ENCODE data around the gene HYAL3. TPM values are rescaled to one million over a fixed set of nuclear protein-coding genes. Genes with fewer than 3 reads are reported as not detected.

The HYAL3 gene
- total and polyA plus RNA-seq, 10 of the 15 experiments (the other 5 are each of a cell fraction or from before 2014, with no cell fraction given), result 0.37 to 4.2 (median 2.8) TPM

DNA sequence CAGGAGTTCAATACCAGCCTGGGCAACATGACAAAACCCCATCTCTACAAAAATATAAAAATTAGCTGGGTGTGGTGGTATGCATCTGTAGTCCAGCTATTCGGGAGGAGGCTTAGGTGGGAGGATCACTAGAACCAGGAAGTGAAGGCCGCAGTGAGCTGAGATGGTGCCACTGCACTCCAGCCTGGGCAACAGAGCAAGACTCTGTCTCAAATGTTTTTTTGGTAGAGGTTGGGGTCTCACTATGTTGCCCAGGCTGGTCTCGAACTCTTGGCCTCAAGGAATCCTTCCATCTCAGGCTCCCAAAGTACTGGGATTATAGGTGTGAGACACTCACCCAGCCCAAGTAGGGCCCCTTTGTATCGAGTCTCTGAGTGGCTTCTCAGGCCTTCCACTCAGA lies 5.1 kb downstream of the HYAL3 start (continued):
- TF ChIP-seq SUZ12 (IDR thresholded peaks at IDR 0.05; ENCODE audit: unreplicated experiment), result no peak
- TF ChIP-seq, protein P1, sequence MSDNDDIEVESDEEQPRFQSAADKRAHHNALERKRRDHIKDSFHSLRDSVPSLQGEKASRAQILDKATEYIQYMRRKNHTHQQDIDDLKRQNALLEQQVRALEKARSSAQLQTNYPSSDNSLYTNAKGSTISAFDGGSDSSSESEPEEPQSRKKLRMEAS (IDR thresholded peaks at IDR 0.05; ENCODE audit: low read depth, low read length), result no peak
- TF ChIP-seq, protein P2, sequence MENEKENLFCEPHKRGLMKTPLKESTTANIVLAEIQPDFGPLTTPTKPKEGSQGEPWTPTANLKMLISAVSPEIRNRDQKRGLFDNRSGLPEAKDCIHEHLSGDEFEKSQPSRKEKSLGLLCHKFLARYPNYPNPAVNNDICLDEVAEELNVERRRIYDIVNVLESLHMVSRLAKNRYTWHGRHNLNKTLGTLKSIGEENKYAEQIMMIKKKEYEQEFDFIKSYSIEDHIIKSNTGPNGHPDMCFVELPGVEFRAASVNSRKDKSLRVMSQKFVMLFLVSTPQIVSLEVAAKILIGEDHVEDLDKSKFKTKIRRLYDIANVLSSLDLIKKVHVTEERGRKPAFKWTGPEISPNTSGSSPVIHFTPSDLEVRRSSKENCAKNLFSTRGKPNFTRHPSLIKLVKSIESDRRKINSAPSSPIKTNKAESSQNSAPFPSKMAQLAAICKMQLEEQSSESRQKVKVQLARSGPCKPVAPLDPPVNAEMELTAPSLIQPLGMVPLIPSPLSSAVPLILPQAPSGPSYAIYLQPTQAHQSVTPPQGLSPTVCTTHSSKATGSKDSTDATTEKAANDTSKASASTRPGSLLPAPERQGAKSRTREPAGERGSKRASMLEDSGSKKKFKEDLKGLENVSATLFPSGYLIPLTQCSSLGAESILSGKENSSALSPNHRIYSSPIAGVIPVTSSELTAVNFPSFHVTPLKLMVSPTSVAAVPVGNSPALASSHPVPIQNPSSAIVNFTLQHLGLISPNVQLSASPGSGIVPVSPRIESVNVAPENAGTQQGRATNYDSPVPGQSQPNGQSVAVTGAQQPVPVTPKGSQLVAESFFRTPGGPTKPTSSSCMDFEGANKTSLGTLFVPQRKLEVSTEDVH (IDR thresholded peaks at IDR 0.05; ENCODE audit: low read depth, partially characterized antibody), result no peak

DNA sequence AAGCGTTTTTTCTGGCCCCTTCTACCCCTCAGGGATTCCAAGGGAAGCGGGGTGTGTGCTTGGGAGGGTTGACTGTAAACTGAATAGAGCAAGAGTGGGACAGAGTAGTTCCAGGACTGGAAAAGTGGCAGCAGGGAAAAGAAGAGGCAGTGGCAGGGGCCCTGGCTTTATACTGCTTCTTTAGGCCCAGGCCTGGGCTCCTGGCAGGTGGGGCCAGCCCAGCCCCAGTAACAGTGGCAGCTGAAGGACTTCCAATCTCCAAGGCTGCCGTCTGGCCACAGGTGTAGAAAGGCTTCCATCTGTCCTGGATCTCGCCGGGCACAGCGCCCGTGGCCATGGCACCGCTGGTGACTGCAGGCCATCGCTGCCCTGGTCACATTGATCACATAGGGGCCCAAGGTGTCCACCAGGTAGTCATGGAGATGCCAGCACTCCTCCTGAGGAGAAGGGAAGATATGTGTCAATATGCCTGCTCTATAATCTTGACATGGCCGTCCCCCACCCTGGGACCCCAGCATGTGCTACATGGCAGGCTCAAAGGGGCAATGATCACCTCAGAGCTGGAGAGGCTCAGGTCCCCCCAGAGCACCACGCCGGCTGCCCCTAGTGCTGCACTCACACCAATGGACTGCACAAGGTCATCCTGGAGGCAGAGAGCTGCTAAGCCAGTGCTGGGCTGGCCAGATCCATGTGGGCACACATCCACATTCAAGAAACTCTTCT lies 6.0 kb downstream of the HYAL3 start:
- TF ChIP-seq RUNX3 (IDR thresholded peaks at IDR 0.05; ENCODE audit: low read length), result no peak
- TF ChIP-seq, protein P3, sequence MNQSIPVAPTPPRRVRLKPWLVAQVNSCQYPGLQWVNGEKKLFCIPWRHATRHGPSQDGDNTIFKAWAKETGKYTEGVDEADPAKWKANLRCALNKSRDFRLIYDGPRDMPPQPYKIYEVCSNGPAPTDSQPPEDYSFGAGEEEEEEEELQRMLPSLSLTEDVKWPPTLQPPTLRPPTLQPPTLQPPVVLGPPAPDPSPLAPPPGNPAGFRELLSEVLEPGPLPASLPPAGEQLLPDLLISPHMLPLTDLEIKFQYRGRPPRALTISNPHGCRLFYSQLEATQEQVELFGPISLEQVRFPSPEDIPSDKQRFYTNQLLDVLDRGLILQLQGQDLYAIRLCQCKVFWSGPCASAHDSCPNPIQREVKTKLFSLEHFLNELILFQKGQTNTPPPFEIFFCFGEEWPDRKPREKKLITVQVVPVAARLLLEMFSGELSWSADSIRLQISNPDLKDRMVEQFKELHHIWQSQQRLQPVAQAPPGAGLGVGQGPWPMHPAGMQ (IDR thresholded peaks at IDR 0.05; ENCODE audit: borderline replicate concordance), result no peak
- TF ChIP-seq ETV6 (conservative IDR thresholded peaks at IDR 0.05 in 1 of 2, IDR thresholded peaks at IDR 0.05 in 1 of 2; ENCODE audit: borderline replicate concordance in 1 of 2, low read depth in 1 of 2), result no peak
- TF ChIP-seq, protein P4, sequence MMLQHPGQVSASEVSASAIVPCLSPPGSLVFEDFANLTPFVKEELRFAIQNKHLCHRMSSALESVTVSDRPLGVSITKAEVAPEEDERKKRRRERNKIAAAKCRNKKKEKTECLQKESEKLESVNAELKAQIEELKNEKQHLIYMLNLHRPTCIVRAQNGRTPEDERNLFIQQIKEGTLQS (IDR thresholded peaks at IDR 0.05; ENCODE audit: borderline replicate concordance, extremely low read depth, low read depth, low read length), result no peak
- TF ChIP-seq GABPA (IDR thresholded peaks at IDR 0.05; ENCODE audit: low read depth), result no peak
- TF ChIP-seq JUNB (IDR thresholded peaks at IDR 0.05), result no peak
- TF ChIP-seq KLF5 (IDR thresholded peaks at IDR 0.05; ENCODE audit: partially characterized antibody), result no peak
- TF ChIP-seq SPI1 (IDR thresholded peaks at IDR 0.05; ENCODE audit: borderline replicate concordance, insufficient read depth, low read depth, low read length), result no peak
- TF ChIP-seq MYC (IDR thresholded peaks at IDR 0.05; ENCODE audit: insufficient read depth, insufficient read length, insufficient replicate concordance, low read length, severe bottlenecking), result no peak
- no peak for TF ChIP-seq NFYA (IDR thresholded peaks at IDR 0.05; ENCODE audit: borderline replicate concordance, low read depth, low read length)
- TF ChIP-seq ZNF384 (IDR thresholded peaks at IDR 0.05; ENCODE audit: borderline replicate concordance, low read depth, low read length), result no peak
- no peak for TF ChIP-seq NR2F1 (conservative IDR thresholded peaks at IDR 0.05)
- H3K9ac ChIP-seq (ENCODE audit: control insufficient read depth, insufficient read depth, low read length), result peak overlapping the region; percentile 64
- no peaks in the 10 kb centered on the region for H3K27me3 ChIP-seq (replicated peaks in 1 of 2; ENCODE audit: control insufficient read depth in 2 of 2, insufficient read depth in 2 of 2, low read length in 1 of 2)
- peak overlapping the region; percentile 89 for H3K4me2 ChIP-seq (ENCODE audit: control insufficient read depth, insufficient read depth)
- peak overlapping the region; percentile 62 for H3K4me3 ChIP-seq
- H3K27ac ChIP-seq (ENCODE audit: control insufficient read depth, insufficient read depth), result peak overlapping the region; percentile 66
- in situ Hi-C loops (cut with MboI), result no loop called here
- ChIA-PET RAD21 (ENCODE audit: unreplicated experiment) (interaction anchor here (0.6 kb wide), 1 partner anchor 57 kb away, joined by 3 read pairs; the partner anchor contains the start of gene GNAI2), CTCF (interaction anchor here (0.8 to 2.5 kb wide), 5 partner anchors 31 to 953 kb away, joined by 3 to 8 read pairs (median 6); no protein-coding TSS in a partner anchor), SMC1A (ENCODE audit: uncharacterized antibody, unreplicated experiment) (no interaction called here), POLR2A (interaction anchor here (0.6 to 2.1 kb wide), 4 partner anchors 26 to 59 kb away, joined by 3 to 11 read pairs (median 4); partner anchors contain the start of genes CYB561D2 and NPRL2)
- H3K36me3 ChIP-seq (ENCODE audit: control insufficient read depth in 2 of 2, insufficient read depth in 2 of 2, low read length in 1 of 2), result peaks cover 0 to 20% of the 10 kb centered on the region in 2 experiments; a peak in 3 of 4 replicates
- no peaks in the 10 kb centered on the region for H3K9me3 ChIP-seq (replicated peaks; ENCODE audit: control insufficient read depth, insufficient read depth, low read length)
- ATAC-seq, result no peak
- H3K4me1 ChIP-seq (ENCODE audit: control insufficient read depth, insufficient read depth, low read length), result peaks cover 6% of the 10 kb centered on the region
- no peak for DNase-seq (ENCODE audit: low read depth, low spot score)
- no peaks in the 10 kb centered on the region for H4K20me1 ChIP-seq (ENCODE audit: control insufficient read depth, insufficient read depth)
- WGBS (ENCODE audit: insufficient coverage, insufficient replicate concordance, low lambda C conversion rate, missing lambda C conversion rate), result 79% methylated on average over 12 of the region's 12 CpGs
- peaks cover 21% of the 10 kb centered on the region for H3K79me2 ChIP-seq (ENCODE audit: control insufficient read depth, insufficient read depth, low read length)
- FAIRE-seq, result no peak
- H2AFZ ChIP-seq (ENCODE audit: control insufficient read depth, low read depth, low read length), result peak overlapping the region; percentile 78
- no TSS peak for BruUV-seq (replicated peaks)
- intact Hi-C loops (cut with micrococcal nuclease; ENCODE audit: unreplicated experiment), result no loop called here

Data from GM12878 (cell line).